Activated T-cell treated with anti-CD3 and anti-CD28 coated beads, Interleukin-2, amount 50 U/mL, for 4 hours (primary cell): Measurements from ENCODE around the gene PFDN5. TPM values are rescaled to one million over a fixed set of nuclear protein-coding genes. Genes with fewer than 3 reads are reported as not detected.
"Not testable (repeated sequence)": the region's sequence is repeated elsewhere in the genome, so short reads cannot be mapped to it uniquely, and the experiment has no call there.

Source experiments
- ATAC-seq, 2 donors: fragments of 200-7000 bp; cut with Tn5 transposase; one replicate each; pipeline ENCODE4 v1.10.0; 2021
- DNase-seq: peaks from one replicate; pipeline ENCODE4 v3.0.0-alpha.2; 2020
- H3K27me3 Mint-ChIP-seq: one replicate; pipeline ENCODE4 v1.8.0; 2021; ENCODE audit warnings: low read depth, mixed read lengths
- H3K36me3 Mint-ChIP-seq: one replicate; pipeline ENCODE4 v1.8.0; 2022; ENCODE audit warnings: mixed read lengths; ENCODE audit not compliant: insufficient read depth
- H3K4me1 Mint-ChIP-seq: one replicate; pipeline ENCODE4 v1.8.0; 2021; ENCODE audit warnings: low read depth, mixed read lengths
- H3K4me3 Mint-ChIP-seq: one replicate; pipeline ENCODE4 v1.8.0; 2021; ENCODE audit warnings: mild to moderate bottlenecking, moderate library complexity, mixed read lengths
- H3K9me3 Mint-ChIP-seq: one replicate; pipeline ENCODE4 v1.8.0; 2021; ENCODE audit warnings: mixed read lengths
- total RNA-seq, 3 donors: library from RNA; stranded (reverse); gene quantifications; one replicate each; pipeline ENCODE4 v1.2.1, GENCODE V29; 2021

The PFDN5 gene
- total RNA-seq, 3 donors from 2014 or later: 393 to 403 (median 400) TPM

DNA sequence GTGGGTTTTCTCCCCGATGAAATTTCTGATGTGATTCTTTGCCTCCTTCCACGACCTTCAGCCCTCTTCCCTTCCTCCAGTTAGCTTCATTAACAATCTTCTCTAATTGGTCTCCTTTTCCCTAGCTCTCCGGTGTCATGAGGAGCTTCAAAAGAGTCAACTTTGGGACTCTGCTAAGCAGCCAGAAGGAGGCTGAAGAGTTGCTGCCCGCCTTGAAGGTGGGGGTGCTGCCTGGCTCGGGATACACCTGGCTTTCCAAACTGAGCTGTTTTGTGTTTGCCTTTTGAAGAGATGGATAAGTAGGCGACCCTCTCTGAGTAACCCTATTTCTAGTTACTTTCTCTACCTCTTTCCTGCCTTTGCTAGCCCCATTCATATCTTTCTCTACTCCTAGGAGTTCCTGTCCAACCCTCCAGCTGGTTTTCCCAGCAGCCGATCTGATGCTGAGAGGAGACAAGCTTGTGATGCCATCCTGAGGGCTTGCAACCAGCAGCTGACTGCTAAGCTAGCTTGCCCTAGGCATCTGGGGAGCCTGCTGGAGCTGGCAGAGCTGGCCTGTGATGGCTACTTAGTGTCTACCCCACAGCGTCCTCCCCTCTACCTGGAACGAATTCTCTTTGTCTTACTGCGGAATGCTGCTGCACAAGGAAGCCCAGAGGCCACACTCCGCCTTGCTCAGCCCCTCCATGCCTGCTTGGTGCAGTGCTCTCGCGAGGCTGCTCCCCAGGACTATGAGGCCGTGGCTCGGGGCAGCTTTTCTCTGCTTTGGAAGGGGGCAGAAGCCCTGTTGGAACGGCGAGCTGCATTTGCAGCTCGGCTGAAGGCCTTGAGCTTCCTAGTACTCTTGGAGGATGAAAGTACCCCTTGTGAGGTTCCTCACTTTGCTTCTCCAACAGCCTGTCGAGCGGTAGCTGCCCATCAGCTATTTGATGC is 26.4 kb upstream of the PFDN5 start:
- Mint-ChIP-seq H3K4me3 (peak overlapping the region; percentile 99), H3K36me3 (no peaks in the 10 kb centered on the region), H3K27me3 (no peaks in the 10 kb centered on the region), H3K9me3 (no peaks in the 10 kb centered on the region), H3K4me1 (peaks cover 21% of the 10 kb centered on the region)
- no peak for DNase-seq
- peak; percentile 6 to 14 for ATAC-seq

DNA sequence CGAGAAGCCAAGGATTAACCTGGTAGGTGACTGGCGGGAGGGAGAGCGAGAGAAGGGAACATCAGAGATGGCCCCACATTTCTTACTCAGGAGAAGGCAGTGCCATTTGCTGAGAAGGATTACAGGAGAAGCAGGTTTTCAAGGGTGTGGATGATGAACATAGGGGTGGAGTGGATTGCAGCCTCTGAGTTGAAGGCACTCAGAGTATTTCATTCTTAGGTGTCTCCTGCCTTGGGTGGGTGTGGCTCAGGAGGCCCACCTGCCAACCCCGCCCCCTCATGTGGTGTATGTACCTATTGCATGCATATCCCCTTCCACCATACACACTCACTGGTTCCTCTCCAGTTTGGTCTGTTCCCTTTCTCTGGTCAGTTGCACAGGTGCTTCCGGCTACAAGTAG is 20.9 kb upstream of the PFDN5 start:
- Mint-ChIP-seq H3K36me3 (no peaks in the 10 kb centered on the region), H3K27me3 (no peaks in the 10 kb centered on the region), H3K4me1 (no peaks in the 10 kb centered on the region), H3K4me3 (no peak overlapping the region), H3K9me3 (no peaks in the 10 kb centered on the region)
- ATAC-seq: no peak
- DNase-seq: no peak

DNA sequence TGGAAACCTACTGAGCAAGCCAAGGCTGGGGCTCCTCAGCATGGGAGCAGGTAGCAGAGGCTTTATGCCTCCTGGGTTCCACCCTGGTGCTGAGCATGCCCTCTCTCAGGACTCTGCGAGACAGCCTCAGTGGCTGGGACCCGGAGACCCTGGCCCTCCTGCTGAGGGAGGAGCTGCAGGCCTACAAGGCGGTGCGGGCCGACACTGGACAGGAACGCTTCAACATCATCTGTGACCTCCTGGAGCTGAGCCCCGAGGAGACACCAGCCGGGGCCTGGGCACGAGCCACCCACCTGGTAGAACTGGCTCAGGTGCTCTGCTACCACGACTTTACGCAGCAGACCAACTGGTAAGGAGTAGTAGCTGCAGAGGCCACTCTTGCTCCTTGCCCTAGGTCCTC is 18.8 kb upstream of the PFDN5 start:
- no peaks in the 10 kb centered on the region for H3K27me3 Mint-ChIP-seq
- ATAC-seq (no peak), DNase-seq (no peak)
- H3K4me1 Mint-ChIP-seq: no peaks in the 10 kb centered on the region
- H3K9me3 Mint-ChIP-seq: no peaks in the 10 kb centered on the region
- no peaks in the 10 kb centered on the region for H3K36me3 Mint-ChIP-seq
- H3K4me3 Mint-ChIP-seq: no peak overlapping the region

DNA sequence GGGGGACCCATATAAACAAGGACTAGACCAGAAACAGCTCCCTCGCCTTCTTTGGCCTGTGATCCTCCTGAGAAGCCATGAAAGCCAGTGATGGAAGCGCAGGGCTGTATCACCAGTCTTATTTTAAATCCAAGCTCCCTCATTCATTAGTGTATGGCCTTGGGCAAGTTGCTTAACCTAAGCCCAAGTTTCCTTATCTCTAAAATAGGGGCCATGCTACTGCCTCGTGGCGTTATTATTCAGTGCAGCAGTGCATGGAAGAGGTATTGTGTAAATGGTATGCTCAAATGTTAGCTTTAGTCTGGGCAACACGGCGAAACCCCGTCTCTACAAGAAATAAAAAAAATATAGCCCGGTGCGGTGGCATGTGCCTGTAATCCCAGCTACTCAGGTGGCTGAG is 17.4 kb upstream of the PFDN5 start:
- no peak overlapping the region for H3K4me3 Mint-ChIP-seq
- no peaks in the 10 kb centered on the region for H3K27me3 Mint-ChIP-seq
- no peak for ATAC-seq
- H3K4me1 Mint-ChIP-seq: no peaks in the 10 kb centered on the region
- DNase-seq: no peak
- no peaks in the 10 kb centered on the region for H3K9me3 Mint-ChIP-seq
- H3K36me3 Mint-ChIP-seq: no peaks in the 10 kb centered on the region

DNA sequence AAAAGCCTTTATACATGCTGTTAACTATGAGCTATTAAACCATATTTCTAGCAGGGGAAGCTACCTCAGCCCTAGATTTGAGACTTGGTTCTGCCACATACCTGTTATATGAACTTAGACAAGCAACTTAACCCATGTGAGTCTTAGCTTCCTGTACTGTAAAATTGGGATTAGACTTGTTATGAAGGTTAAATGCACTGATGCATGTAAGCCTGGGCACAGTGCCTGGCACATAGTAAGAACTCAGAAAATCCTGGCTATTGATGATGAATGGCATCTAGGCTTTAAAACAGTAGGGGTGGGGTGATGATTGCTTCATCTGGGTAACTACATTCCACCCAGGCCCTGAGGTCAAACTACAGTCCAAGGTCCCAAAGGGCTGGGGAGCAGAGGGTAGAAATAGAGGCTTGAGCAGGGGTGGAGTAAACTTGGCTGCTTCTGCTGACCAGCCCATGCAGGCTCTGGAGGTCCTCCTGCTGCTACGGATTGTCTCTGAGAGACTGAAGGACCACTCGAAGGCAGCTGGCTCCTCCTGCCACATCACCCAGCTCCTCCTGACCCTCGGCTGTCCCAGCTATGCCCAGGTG is 16.0 kb upstream of the PFDN5 start:
- DNase-seq: no peak
- Mint-ChIP-seq H3K9me3 (no peaks in the 10 kb centered on the region), H3K36me3 (no peaks in the 10 kb centered on the region), H3K4me3 (no peak overlapping the region), H3K27me3 (no peaks in the 10 kb centered on the region), H3K4me1 (no peaks in the 10 kb centered on the region)
- ATAC-seq: no peak

- Mint-ChIP-seq H3K27me3 (no peaks in the 10 kb centered on the region), H3K9me3 (no peaks in the 10 kb centered on the region), H3K36me3 (no peaks in the 10 kb centered on the region), H3K4me3 (no peak overlapping the region), H3K4me1 (no peaks in the 10 kb centered on the region)
- ATAC-seq (no peak), DNase-seq (no peak)
Observed at GRCh38 chr12:53279888-53280498, 15.3 kb upstream of the PFDN5 start.

DNA sequence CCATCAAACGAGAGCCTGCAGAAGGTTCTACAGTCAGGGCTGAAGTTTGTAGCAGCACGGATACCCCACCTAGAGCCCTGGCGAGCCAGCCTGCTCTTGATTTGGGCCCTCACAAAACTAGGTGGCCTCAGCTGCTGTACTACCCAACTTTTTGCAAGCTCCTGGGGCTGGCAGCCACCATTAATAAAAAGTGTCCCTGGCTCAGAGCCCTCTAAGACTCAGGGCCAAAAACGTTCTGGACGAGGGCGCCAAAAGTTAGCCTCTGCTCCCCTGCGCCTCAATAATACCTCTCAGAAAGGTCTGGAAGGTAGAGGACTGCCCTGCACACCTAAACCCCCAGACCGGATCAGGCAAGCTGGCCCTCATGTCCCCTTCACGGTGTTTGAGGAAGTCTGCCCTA is 8.9 kb upstream of the PFDN5 start:
- H3K4me3 Mint-ChIP-seq: no peak overlapping the region
- no peaks in the 10 kb centered on the region for H3K36me3 Mint-ChIP-seq
- DNase-seq (no peak), ATAC-seq (no peak)
- no peaks in the 10 kb centered on the region for H3K27me3 Mint-ChIP-seq
- H3K4me1 Mint-ChIP-seq: peaks cover 13% of the 10 kb centered on the region
- no peaks in the 10 kb centered on the region for H3K9me3 Mint-ChIP-seq

DNA sequence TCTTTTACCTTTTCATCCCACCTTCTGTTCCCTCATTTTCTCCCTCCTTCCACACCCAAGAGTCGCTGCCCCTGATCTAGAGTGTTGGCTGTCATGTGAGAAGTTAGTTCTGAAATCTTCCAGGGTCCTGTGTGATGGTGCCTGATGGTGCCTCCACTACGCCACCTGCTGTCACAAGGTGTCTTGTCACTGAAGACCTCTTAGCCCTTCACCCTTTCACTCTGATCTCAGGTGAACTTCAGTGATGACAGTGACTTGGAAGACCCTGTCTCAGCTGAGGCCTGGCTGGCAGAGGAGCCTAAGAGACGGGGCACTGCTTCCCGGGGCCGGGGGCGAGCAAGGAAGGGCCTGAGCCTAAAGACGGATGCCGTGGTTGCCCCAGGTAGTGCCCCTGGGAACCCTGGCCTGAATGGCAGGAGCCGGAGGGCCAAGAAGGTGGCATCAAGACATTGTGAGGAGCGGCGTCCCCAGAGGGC is 7.6 kb upstream of the PFDN5 start:
- H3K4me1 Mint-ChIP-seq: peaks cover 15% of the 10 kb centered on the region
- no peaks in the 10 kb centered on the region for H3K9me3 Mint-ChIP-seq
- H3K36me3 Mint-ChIP-seq: no peaks in the 10 kb centered on the region
- DNase-seq (peak; percentile 72), ATAC-seq (peak; percentile 88 to 89)
- no peak overlapping the region for H3K4me3 Mint-ChIP-seq
- H3K27me3 Mint-ChIP-seq: no peaks in the 10 kb centered on the region

GRCh38 chr12:53288322-53288721 is 7.0 kb upstream of the PFDN5 start:
- no peak for ATAC-seq
- Mint-ChIP-seq H3K4me3 (no peak overlapping the region), H3K36me3 (no peaks in the 10 kb centered on the region), H3K4me1 (peaks cover 15% of the 10 kb centered on the region), H3K27me3 (no peaks in the 10 kb centered on the region), H3K9me3 (no peaks in the 10 kb centered on the region)
- DNase-seq: no peak

DNA sequence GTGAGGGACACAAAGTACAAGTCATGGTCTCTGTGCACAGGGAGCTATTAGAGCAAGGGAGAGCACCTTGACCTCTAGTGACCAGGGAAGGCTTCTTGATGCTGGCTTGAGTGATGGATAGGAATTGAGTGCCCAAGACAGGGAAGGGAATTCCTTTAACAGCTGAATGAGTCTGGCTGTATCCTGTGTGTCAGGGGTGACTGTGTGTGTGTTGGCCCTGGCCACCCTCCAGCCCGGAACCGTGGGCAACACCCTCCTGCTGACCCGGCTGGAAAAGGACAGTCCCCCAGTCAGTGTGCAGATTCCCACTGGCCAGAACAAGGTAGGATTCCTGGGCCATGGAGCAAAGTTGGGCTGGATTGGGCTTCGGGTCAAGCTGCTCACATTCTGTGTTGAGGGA is 5.5 kb upstream of the PFDN5 start:
- H3K36me3 Mint-ChIP-seq: no peaks in the 10 kb centered on the region
- DNase-seq: no peak

DNA sequence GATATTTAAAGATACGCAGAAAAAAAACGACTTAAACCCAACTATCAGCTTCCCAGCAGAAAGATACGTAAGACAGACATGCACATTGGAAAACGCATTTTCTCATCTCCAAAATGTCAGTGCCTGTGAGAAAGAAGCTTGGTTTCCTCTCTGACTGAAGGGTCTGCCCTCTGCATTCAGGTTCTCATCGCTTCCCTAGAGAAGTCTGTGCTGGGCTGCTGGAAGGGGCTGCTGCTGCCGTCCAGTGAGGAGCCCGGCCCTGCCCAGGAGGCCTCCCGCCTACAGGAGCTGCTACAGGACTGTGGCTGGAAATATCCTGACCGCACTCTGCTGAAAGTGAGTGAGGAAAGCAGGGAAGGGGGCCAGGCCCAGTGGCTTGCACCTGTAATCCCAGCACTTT is 4.7 kb upstream of the PFDN5 start:
- no peaks in the 10 kb centered on the region for H3K36me3 Mint-ChIP-seq
- H3K27me3 Mint-ChIP-seq: no peaks in the 10 kb centered on the region
- DNase-seq: no peak
- H3K4me1 Mint-ChIP-seq: peaks cover 26% of the 10 kb centered on the region
- no peak for ATAC-seq
- H3K4me3 Mint-ChIP-seq: no peak overlapping the region
- H3K9me3 Mint-ChIP-seq: no peaks in the 10 kb centered on the region

More for the DNA sequence above, 5.5 kb upstream of the PFDN5 start:
- no peaks in the 10 kb centered on the region for H3K27me3 Mint-ChIP-seq
- ATAC-seq: no peak
- H3K4me3 Mint-ChIP-seq: no peak overlapping the region
- H3K4me1 Mint-ChIP-seq: peaks cover 19% of the 10 kb centered on the region
- no peaks in the 10 kb centered on the region for H3K9me3 Mint-ChIP-seq

DNA sequence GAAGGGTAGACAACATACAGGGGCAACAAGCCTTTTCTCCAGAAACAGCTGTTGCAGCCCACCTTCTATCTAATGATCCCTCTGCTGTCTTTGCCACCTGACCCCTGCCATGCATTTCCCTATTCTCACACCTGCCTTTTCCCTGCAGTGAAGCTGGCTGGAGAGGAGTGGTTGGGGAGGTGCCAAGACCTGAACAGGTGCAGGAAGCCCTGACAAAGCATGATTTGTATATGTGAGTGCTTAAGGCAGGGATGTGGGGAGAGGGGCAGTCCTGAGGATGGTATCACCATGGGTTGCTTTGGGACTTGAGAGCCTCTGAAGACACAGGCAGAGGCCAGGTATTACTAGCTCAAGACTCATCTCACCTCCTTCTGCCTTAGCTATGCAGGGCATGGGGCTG is 2.9 kb upstream of the PFDN5 start:
- no peaks in the 10 kb centered on the region for H3K9me3 Mint-ChIP-seq
- DNase-seq: no peak
- H3K4me3 Mint-ChIP-seq: no peak overlapping the region
- peaks cover 1% of the 10 kb centered on the region for H3K36me3 Mint-ChIP-seq
- ATAC-seq: no peak
- peaks cover 38% of the 10 kb centered on the region for H3K4me1 Mint-ChIP-seq
- H3K27me3 Mint-ChIP-seq: no peaks in the 10 kb centered on the region

- H3K27me3 Mint-ChIP-seq: no peaks in the 10 kb centered on the region
- ATAC-seq (no peak), DNase-seq (no peak)
- H3K4me3 Mint-ChIP-seq: peak overlapping the region; percentile 98
- peaks cover 60% of the 10 kb centered on the region for H3K4me1 Mint-ChIP-seq
- H3K9me3 Mint-ChIP-seq: no peaks in the 10 kb centered on the region
- peaks cover 21% of the 10 kb centered on the region for H3K36me3 Mint-ChIP-seq
Observed at GRCh38 chr12:53295891-53296219, 513 bp downstream of the PFDN5 start.

GRCh38 chr12:53297106-53297505 is 1.8 kb downstream of the PFDN5 start:
- H3K4me1 Mint-ChIP-seq: peaks cover 66% of the 10 kb centered on the region
- not testable (repeated sequence) for H3K27me3 Mint-ChIP-seq, DNase-seq, H3K9me3 Mint-ChIP-seq, ATAC-seq
- peaks cover 26% of the 10 kb centered on the region for H3K36me3 Mint-ChIP-seq
- peak overlapping the region; percentile 98 for H3K4me3 Mint-ChIP-seq

GRCh38 chr12:53298164-53298563 is 2.8 kb downstream of the PFDN5 start:
- H3K27me3 Mint-ChIP-seq: no peaks in the 10 kb centered on the region
- peaks cover 75% of the 10 kb centered on the region for H3K4me1 Mint-ChIP-seq
- no peak for ATAC-seq
- DNase-seq: no peak
- peak overlapping the region; percentile 38 for H3K4me3 Mint-ChIP-seq
- no peaks in the 10 kb centered on the region for H3K9me3 Mint-ChIP-seq
- peaks cover 34% of the 10 kb centered on the region for H3K36me3 Mint-ChIP-seq
